ENCODE data around the gene BOLA3.
"Not testable (repeated sequence)": the region's sequence is repeated elsewhere in the genome, so short reads cannot be mapped to it uniquely, and the experiment has no call there.

BOLA3 gene

GRCh38 chr2:74148457-74149246, 940 bp upstream of the BOLA3 start:
- DNase-seq = no peak

GRCh38 chr2:74146929-74147726, 584 bp downstream of the BOLA3 start:
- no peak for DNase-seq

- no peak for DNase-seq
These were observed 5.4 kb downstream of the BOLA3 start for GRCh38 chr2:74142340-74142739.

- DNase-seq = no peak
These were observed 8.9 kb downstream of the BOLA3 start for GRCh38 chr2:74138600-74139323.

GRCh38 chr2:74137651-74138599, 9.8 kb downstream of the BOLA3 start:
- DNase-seq = no peak

GRCh38 chr2:74131901-74132300, 15.8 kb downstream of the BOLA3 start:
- DNase-seq = no peak

- no peak for DNase-seq
These were observed 17.3 kb downstream of the BOLA3 start for GRCh38 chr2:74130211-74130995.

- DNase-seq = no peak
These were observed 19.5 kb downstream of the BOLA3 start for GRCh38 chr2:74128206-74128605.

GRCh38 chr2:74123955-74124354, 23.8 kb downstream of the BOLA3 start:
- DNase-seq = not testable (repeated sequence)

- DNase-seq = not testable (repeated sequence)
These were observed 25.9 kb downstream of the BOLA3 start for GRCh38 chr2:74121846-74122245.

- peak; percentile 65 for DNase-seq
These were observed 27.5 kb downstream of the BOLA3 start for GRCh38 chr2:74119912-74120825.

- no peak for DNase-seq
These were observed 28.4 kb downstream of the BOLA3 start for GRCh38 chr2:74119339-74119738.

GRCh38 chr2:74111380-74111779, 36.3 kb downstream of the BOLA3 start:
- DNase-seq = no peak

GRCh38 chr2:74110537-74110936, 37.2 kb downstream of the BOLA3 start:
- no peak for DNase-seq

GRCh38 chr2:74109551-74109950, 38.2 kb downstream of the BOLA3 start:
- no peak for DNase-seq

- DNase-seq = no peak
These were observed 40.6 kb downstream of the BOLA3 start for GRCh38 chr2:74107071-74107470.

- no peak for DNase-seq
These were observed 42.3 kb downstream of the BOLA3 start for GRCh38 chr2:74105413-74105812.

- no peak for DNase-seq
These were observed 42.9 kb downstream of the BOLA3 start for GRCh38 chr2:74104839-74105238.

- no peak for DNase-seq
These were observed 43.9 kb downstream of the BOLA3 start for GRCh38 chr2:74103763-74104162.

- DNase-seq = no peak
These were observed 45.2 kb downstream of the BOLA3 start for GRCh38 chr2:74102516-74102915.
